Spleen (tissue), 7 donors: ENCODE data around the gene GPRC5B.

Experiments
- POLR2A ChIP-seq, 3 donors: fragments of 450-650 bp; IDR thresholded peaks; one replicate each; pipeline ENCODE4 v1.5.1; 2017; ENCODE audit warnings: antibody characterized with exemption in 3 of 3, mild to moderate bottlenecking in 1 of 3
- POLR2AphosphoS5 ChIP-seq, 3 donors: sonication (generic); formaldehyde crosslinking; IDR thresholded peaks; one replicate each; pipeline ENCODE4 v1.5.1; 2017; ENCODE audit warnings: antibody characterized with exemption in 3 of 3
- TF ChIP-seq, protein P1 (sequence below), 11 experiments: fragments of 200-600 bp in 7 of 11; fragments of 450-650 bp in 4 of 11; sonication (generic) in 4 of 11; IDR thresholded peaks in 8 of 11; conservative IDR thresholded peaks in 3 of 11; 1 replicate in 7 of 11; 2 replicates in 4 of 11; pipeline versions ENCODE4 v1.4.0 to v1.8.0; 2016 to 2021; ENCODE audit warnings: antibody characterized with exemption in 11 of 11, inconsistent platforms in 4 of 11, mild to moderate bottlenecking in 1 of 11
- donor health status: DM: no; HTN: no; CAD: no; lungs with moderate emphysema.
- donor health status: DM: no; HTN: no; CAD: no.
- donor health status: DM: no; HTN: no; CAD: no.

DNA sequence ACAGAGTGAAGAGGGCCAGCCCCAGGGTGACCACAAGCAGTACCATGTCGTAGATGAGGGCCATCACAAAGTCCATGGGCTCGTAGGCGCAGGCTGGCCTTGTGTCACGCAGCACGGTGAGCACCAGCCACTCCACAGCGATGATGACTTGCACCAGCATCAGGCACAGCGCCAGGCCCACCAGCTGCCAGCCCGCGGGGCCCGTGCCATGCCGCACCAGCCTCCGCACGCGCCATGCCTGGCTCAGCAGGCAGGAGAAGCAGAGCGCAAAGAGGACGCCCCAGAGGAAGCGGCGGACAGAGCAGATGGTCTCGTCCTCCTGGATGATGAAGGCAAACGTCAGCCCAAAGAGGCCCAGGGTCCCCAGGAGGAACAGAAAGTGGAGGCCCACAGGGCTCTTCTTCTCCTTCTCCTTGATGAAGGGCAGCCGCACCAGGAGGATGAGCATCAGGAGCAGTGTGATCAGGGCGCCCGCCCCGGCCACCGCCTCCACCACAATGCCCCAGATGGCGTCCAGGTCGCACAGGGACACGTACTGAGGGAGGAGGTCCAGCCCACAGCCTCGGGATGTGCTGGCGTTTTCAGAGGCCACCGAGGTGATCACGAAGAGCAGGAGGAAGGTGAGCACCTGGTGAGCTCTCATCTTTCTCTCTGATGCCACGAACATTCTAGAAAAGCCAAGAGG, 12.3 kb downstream of the GPRC5B start:
- TF ChIP-seq, protein P1, sequence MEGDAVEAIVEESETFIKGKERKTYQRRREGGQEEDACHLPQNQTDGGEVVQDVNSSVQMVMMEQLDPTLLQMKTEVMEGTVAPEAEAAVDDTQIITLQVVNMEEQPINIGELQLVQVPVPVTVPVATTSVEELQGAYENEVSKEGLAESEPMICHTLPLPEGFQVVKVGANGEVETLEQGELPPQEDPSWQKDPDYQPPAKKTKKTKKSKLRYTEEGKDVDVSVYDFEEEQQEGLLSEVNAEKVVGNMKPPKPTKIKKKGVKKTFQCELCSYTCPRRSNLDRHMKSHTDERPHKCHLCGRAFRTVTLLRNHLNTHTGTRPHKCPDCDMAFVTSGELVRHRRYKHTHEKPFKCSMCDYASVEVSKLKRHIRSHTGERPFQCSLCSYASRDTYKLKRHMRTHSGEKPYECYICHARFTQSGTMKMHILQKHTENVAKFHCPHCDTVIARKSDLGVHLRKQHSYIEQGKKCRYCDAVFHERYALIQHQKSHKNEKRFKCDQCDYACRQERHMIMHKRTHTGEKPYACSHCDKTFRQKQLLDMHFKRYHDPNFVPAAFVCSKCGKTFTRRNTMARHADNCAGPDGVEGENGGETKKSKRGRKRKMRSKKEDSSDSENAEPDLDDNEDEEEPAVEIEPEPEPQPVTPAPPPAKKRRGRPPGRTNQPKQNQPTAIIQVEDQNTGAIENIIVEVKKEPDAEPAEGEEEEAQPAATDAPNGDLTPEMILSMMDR (IDR thresholded peaks at IDR 0.05 in 8 of 11, conservative IDR thresholded peaks at IDR 0.05 in 3 of 11), result no peak
- TF ChIP-seq POLR2A (IDR thresholded peaks at IDR 0.05), result no peak
- no peak for TF ChIP-seq POLR2AphosphoS5 (IDR thresholded peaks at IDR 0.05)
